ENCODE measurements around the gene KRT71.

DNA sequence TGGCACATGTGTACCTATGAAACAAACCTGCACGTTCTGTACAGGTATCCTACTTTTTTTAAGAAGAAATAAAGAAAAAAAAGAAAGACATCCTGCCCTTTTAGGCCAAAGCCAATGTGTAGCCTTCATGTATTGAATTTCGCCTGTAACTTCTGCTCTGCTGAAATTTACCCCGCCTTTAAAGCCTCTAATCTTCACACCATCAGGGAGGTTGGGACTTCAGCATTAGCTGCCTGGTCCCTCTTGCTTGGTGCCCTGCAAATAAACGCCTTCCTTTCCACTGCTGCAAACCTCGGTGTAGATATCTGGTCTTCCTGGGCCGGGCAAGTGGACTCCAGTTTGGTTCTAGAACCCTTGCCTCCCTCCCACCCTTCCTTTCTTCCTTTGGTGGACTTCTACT lies 2.6 kb upstream of the KRT71 start:
- no peak for TF ChIP-seq SUZ12 (IDR thresholded peaks at IDR 0.05)
- no peak for TF ChIP-seq FOXA1 (IDR thresholded peaks at IDR 0.05)
- TF ChIP-seq SP1 (IDR thresholded peaks at IDR 0.05), result no peak
- TF ChIP-seq, protein P1, sequence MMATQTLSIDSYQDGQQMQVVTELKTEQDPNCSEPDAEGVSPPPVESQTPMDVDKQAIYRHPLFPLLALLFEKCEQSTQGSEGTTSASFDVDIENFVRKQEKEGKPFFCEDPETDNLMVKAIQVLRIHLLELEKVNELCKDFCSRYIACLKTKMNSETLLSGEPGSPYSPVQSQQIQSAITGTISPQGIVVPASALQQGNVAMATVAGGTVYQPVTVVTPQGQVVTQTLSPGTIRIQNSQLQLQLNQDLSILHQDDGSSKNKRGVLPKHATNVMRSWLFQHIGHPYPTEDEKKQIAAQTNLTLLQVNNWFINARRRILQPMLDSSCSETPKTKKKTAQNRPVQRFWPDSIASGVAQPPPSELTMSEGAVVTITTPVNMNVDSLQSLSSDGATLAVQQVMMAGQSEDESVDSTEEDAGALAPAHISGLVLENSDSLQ (IDR thresholded peaks at IDR 0.05), result no peak
- no peak for TF ChIP-seq NFRKB (IDR thresholded peaks at IDR 0.05)
- TF ChIP-seq BHLHE40 (IDR thresholded peaks at IDR 0.05; ENCODE audit: borderline replicate concordance), result no peak
- no peak for TF ChIP-seq FOXM1 (IDR thresholded peaks at IDR 0.05; ENCODE audit: borderline replicate concordance)
- no peak for TF ChIP-seq FOXK2 (IDR thresholded peaks at IDR 0.05)
- no peak for TF ChIP-seq TARDBP (IDR thresholded peaks at IDR 0.05)
- TF ChIP-seq ZNF384 (IDR thresholded peaks at IDR 0.05), result no peak
- no peak for TF ChIP-seq LEF1 (IDR thresholded peaks at IDR 0.05; ENCODE audit: borderline replicate concordance)
- no peak for TF ChIP-seq CTBP1 (IDR thresholded peaks at IDR 0.05; ENCODE audit: borderline replicate concordance)

Data from HEK293T (cell line).